ENCODE results near the gene TSR1. TPM values are rescaled to one million over a fixed set of nuclear protein-coding genes. Genes with fewer than 3 reads are reported as not detected.

TSR1 gene
- total and polyA plus RNA-seq, 12 donors, result 12.7 to 74.6 (median 26.1) TPM

DNA sequence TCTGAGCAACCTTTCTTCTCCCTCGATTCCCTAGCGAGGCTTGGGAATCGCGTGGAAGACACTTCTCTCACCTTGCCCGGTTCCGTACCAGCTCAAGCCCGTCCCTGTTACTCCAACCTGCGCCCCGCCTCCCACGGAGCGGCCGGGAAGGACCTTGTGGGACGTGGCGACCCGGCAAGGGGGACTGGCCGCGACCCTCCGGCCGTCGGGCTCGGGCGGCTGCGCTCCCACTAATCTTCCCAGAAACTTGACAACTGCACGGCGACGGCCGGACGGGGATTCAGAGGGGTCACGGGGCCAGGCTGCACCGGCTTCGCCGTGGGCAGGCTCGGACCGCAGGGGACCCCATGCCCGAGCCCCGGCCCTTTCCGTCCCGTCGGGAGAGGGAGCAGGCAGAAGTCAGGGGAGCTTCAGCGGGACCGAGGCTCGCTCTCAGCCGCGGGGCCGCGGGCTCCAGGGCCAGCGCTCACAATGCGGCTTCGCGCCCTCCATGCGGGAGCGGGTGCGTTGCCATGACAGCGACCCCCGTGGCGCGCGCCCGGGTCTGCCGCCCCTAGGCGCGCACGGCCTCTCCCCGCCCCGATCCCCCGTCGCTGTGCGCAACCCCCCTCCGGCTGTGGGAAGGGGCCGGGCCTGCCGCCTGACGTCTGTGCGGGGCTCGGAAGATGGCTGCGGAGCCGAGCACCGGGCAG lies 741 bp upstream of the TSR1 start, which contains the start of gene SGSM2:
SGSM2 (plus strand) TSS at position 650 of the 692 bp plus-strand sequence. CDS start 188 bp downstream, outside the sequence.
- H3K36me3 ChIP-seq (replicated peaks in 1 of 2), result peaks cover 0 to 33% of the 10 kb centered on the region in 2 donors
- peak within 1 kb of the TSS; percentile 63 to 94 (median 86) for H3K27ac ChIP-seq
- intact Hi-C loops (cut with DNase I), result no loop called here
- no peaks in the 10 kb centered on the region for H3K9me3 ChIP-seq (replicated peaks in 1 of 3)
- WGBS, 4 donors, result 1 to 4% (median 1%) methylated on average over 5 to 77 of the region's 77 CpGs
- peaks cover 12 to 13% of the 10 kb centered on the region in 2 donors for H3K4me1 ChIP-seq (replicated peaks in 1 of 2)
- DNase-seq, result peak; percentile 60 to 76 (median 65)
- TF ChIP-seq CTCF (IDR thresholded peaks at IDR 0.05) (no peak), POLR2A (IDR thresholded peaks at IDR 0.05) (peak in 1 of 2 donors; percentile 12)
- no peaks in the 10 kb centered on the region for H3K27me3 ChIP-seq
- H3K4me3 ChIP-seq, result peak within 1 kb of the TSS; percentile 43 to 99 (median 74)

DNA sequence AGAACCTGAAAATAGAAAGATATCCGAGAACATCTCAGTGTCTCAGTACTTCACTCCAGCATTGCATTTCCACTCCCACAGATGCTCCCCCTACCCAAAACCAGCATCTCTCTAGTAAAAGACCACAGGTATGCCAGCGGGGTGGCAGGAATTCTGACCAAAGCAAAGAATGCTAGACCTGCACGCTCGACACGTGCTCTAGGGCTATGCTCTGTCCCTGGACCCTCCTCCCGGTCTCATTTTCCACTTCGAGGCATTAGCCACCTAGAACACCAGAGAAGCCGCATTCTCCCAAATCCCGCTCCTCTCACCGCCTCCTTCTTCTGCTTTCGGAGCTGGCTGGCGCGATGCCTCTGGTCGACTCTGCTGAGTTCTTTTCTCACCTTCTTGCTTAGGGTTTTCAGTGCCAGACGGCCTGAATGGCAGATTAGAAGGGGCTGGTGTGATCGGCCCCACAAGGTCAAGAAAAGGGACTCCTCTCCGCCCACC lies 487 bp downstream of the TSR1 start:
- H3K27ac ChIP-seq, result peak overlapping the region in 2 of 5 donors; percentile 86 to 94
- H3K4me3 ChIP-seq, result peak overlapping the region; percentile 43 to 99 (median 74)
- peaks cover 12 to 13% of the 10 kb centered on the region in 2 donors for H3K4me1 ChIP-seq (replicated peaks in 1 of 2)
- peaks cover 0 to 45% of the 10 kb centered on the region in 2 donors for H3K36me3 ChIP-seq (replicated peaks in 1 of 2)
- DNase-seq, result peak in 3 of 7 donors; percentile 16 to 60 (median 19)
- H3K27me3 ChIP-seq, result no peaks in the 10 kb centered on the region
- intact Hi-C loops (cut with DNase I), result no loop called here
- H3K9me3 ChIP-seq (replicated peaks in 1 of 3), result no peaks in the 10 kb centered on the region
- 1 to 3% (median 2%) methylated on average over 14 to 17 of the region's 17 CpGs for WGBS, 4 donors
- TF ChIP-seq CTCF (IDR thresholded peaks at IDR 0.05) (no peak), POLR2A (IDR thresholded peaks at IDR 0.05) (no peak)

GRCh38 chr17:2331303-2331702 lies 5.0 kb downstream of the TSR1 start:
- intact Hi-C loops (cut with DNase I), result no loop called here
- no peak overlapping the region for H3K4me3 ChIP-seq
- peaks cover 0 to 82% of the 10 kb centered on the region in 2 donors for H3K36me3 ChIP-seq (replicated peaks in 1 of 2)
- TF ChIP-seq POLR2A (IDR thresholded peaks at IDR 0.05), result no peak
- no peak for TF ChIP-seq CTCF (IDR thresholded peaks at IDR 0.05)
- H3K9me3 ChIP-seq (replicated peaks in 1 of 3), result no peaks in the 10 kb centered on the region
- H3K27me3 ChIP-seq, result no peaks in the 10 kb centered on the region
- 57 to 90% (median 82%) methylated on average over 3 of the region's 3 CpGs for WGBS, 4 donors
- DNase-seq, result no peak
- no peak overlapping the region for H3K27ac ChIP-seq
- peaks cover 7 to 8% of the 10 kb centered on the region in 2 donors for H3K4me1 ChIP-seq (replicated peaks in 1 of 2)

DNA sequence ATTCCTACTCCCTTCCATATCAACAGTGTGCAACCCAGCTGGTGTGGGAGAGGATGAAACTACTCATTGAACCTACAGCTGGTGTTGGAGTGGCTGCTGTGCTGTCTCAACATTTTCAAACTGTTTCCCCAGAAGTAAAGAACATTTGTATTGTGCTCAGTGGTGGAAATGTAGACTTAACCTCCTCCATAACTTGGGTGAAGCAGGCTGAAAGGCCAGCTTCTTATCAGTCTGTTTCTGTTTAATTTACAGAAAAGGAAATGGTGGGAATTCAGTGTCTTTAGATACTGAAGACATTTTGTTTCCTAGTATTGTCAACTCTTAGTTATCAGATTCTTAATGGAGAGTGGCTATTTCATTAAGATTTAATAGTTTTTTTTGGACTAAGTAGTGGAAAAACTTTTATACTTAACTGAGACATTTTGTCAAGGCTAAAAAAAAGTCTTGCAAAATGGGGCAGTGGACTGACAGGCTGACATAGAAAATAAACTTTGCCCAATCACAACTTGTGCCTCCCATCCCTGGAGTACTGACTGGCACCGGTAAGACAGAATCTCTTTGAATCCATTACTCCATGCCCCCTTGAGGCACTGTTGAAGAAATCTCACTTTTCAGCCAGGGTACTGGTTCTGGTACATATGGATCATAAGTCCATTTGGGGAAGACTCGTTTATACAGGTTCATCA lies 12.5 kb downstream of the TSR1 start:
- no peak overlapping the region for H3K27ac ChIP-seq
- H3K36me3 ChIP-seq (replicated peaks in 1 of 2), result peaks cover 0 to 67% of the 10 kb centered on the region in 2 donors
- H3K27me3 ChIP-seq, result no peaks in the 10 kb centered on the region
- no peak for TF ChIP-seq POLR2A (IDR thresholded peaks at IDR 0.05)
- no peak for TF ChIP-seq CTCF (IDR thresholded peaks at IDR 0.05)
- 69 to 76% (median 74%) methylated on average over 2 of the region's 2 CpGs for WGBS, 4 donors
- H3K4me3 ChIP-seq, result no peak overlapping the region
- H3K9me3 ChIP-seq (replicated peaks in 1 of 3), result no peaks in the 10 kb centered on the region
- intact Hi-C loops (cut with DNase I), result no loop called here
- no peaks in the 10 kb centered on the region for H3K4me1 ChIP-seq (replicated peaks in 1 of 2)
- DNase-seq, result no peak

All from adrenal gland (tissue), 12 donors.